ENCODE data around the gene ABCC5.

GRCh38 chr3:183980403-183980802 lies 37.3 kb downstream of the ABCC5 start:
- TF ChIP-seq ZNF274 (IDR thresholded peaks at IDR 0.05; ENCODE audit: low read length), result no peak
- no peak for TF ChIP-seq ZNF274 (tag by site-specific recombination; IDR thresholded peaks at IDR 0.05; ENCODE audit: borderline replicate concordance)
- no peak for TF ChIP-seq ZNF121 (tag by site-specific recombination; IDR thresholded peaks at IDR 0.05)
